ENCODE measurements around the gene DARS1.

- TF ChIP-seq CTCF (IDR thresholded peaks at IDR 0.05): no peak
- no peak for TF ChIP-seq REST (IDR thresholded peaks at IDR 0.05; ENCODE audit: insufficient read depth in 1 of 2, low read depth in 2 of 2, low read length in 1 of 2)
- TF ChIP-seq TCF7L2 (IDR thresholded peaks at IDR 0.05; ENCODE audit: low read depth, low read length): no peak
These were observed 75.5 kb downstream of the DARS1 start for GRCh38 chr2:135909976-135910375.
